Hematopoietic multipotent progenitor cell treated with erythropoietin and hydrocortisone succinate and interleukin-3 and kit ligand, for 15 days (in vitro differentiated cells): ENCODE results near the gene GABRB1.

Experiments
- DNase-seq: peaks from one replicate; pipeline ENCODE4 v3.0.0-alpha.2; 2015; ENCODE audit warnings: low spot score

Gene GABRB1

DNA sequence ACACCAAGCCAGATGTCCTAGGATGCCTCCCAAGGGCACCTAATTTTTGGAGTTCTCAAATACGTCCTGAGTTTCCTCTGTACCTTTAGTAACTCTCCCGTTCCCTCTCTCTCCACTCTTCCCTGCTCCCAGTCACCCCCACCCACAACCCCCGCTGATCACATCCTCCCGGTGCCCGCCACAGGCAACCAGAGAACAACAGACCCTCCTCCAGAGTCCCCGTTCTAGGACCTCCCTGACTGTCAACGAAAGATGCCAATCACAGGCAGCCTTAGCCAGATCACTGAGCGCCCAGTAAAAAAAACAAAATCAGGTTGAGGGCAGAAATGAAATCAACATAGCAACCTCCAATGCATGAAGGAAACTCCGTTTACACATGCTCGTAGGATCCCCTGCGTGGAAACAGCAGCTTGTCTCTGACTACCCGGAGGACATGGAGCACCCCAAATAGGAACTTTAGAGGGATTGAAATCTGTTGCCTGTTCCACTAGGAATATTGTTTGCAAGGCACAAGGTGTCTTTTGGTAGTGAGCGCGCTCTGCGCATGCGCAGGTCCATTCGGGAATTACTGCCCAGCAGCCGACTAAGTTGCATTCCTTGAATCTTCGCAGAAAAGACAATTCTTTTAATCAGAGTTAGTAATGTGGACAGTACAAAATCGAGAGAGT is at the start of gene GABRB1:
Gene GABRB1, plus strand, starts transcription at position 557 of the 668 bp plus-strand sequence.
- DNase-seq: no peak

DNA sequence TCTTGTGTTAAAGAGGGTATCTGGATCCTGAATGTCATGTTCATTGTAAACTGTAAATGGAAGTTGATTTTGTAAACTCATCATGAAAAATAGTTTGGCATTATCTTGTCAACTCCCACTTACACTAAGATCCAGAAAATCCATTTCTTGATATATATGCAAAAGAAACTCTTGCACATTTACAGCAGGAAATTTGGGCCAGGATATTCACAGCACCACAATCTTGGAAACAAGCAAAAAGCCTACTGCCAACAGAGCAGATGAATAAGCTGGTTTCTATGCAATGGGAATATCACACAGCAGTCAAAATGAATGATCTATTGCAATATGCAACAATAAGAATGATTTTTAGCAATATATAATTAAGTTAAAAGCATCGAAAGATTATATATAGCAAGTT is 46.6 kb upstream of the GABRB1 start:
- DNase-seq: no peak

DNA sequence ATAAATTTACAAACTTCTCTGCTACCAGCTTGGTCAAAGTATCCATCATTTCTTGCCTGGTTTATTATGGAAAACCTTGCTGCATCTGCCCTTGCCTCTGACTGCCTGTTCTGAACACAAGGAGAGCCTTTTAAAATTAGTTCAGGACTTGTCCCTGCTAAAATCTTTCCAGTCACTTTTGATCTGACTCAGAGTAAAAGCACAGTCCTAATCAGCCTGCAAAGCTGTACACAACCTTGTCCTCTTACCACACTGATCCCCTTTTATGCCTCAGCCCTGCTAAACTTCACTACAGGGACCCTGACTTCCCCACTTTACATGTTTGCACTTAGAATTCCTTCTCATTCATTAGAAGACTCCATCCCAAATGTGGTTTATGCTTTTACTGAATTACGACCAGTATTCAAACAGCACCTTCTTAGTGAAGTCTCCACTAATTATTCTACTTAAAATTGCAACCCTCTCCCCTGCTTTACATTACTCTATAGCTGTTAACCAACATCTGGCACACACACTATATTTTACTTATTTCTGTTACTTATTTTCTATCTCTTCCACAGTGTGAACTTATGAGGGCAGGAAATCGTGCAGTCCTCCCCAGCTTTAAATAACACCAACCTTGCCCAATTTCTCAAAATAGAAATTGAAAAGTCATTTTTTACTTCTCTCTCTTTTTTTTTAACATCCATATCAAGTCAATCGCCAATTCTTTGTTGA is 44.3 kb upstream of the GABRB1 start:
- no peak for DNase-seq

GRCh38 chr4:46992338-46992737 is 39.0 kb upstream of the GABRB1 start:
- DNase-seq: no peak

DNA sequence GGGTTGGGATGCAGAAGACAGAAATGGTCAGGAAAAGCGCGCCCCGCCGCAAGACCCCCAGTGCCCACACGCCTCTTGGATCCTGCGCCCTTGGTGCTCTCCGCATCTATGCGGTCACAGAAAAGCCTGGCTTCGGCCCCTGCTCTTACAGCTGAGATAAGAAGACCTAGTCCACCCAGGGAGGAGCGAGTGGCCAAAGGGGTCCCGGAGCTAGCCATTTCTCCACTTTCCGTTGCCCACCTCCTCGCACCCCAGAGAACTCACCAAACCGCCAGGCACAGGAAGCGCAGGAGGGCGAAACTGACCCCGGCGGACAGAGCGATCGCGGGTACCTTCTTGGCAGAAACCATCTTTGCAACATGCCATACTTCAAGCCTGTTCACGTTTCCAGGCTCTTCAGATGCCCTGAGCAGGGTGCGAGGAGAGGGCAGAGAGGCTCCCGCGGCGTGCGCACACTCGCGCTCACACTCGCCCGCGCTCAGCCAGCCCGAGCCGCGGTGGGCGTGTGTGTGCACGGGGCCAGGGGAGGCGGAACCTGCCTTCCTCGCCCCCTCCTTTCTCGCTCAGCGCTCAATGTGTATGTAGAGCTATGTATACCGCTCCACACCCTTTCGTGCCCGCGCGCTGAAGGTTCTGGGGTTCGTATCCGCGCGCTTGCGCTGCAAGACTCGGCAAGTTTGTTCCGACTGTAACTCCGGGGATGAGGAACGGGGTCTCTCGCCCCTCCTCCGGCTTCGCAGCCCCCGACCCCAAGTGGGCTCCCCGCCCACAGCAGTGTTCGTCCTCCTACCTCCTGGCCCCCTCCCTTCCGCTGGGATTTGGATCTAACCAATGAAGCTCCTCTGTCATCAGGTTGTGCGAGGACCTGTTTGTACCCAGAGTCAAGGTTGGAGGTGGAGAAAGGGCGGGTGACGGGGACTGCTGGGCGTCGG is 38.0 kb upstream of the GABRB1 start, which contains the start of gene GABRA4:
Gene GABRA4, minus strand, starts transcription at position 507 of the 932 bp plus-strand sequence. Its CDS starts 157 bp downstream, at position 350.
- DNase-seq: no peak

DNA sequence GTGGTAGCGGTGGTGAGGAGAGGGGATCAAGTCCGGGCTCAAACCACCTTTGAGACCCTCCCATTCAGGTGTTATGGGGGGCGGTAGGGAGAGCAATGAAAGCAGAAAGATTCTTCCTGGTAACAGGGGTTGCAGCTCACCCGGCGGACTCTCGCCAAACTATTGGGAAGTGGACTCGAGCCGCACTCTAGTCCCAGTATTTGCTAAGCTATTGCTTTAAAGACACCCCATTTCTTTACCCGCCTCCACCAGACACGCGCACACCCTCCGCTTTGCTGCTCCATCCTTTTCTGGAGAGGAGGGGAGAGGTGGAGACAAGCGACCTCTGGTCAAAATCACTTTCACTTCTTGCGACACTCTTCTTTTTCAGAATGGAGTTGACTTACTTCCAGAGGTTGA is 37.4 kb upstream of the GABRB1 start:
- no peak for DNase-seq

DNA sequence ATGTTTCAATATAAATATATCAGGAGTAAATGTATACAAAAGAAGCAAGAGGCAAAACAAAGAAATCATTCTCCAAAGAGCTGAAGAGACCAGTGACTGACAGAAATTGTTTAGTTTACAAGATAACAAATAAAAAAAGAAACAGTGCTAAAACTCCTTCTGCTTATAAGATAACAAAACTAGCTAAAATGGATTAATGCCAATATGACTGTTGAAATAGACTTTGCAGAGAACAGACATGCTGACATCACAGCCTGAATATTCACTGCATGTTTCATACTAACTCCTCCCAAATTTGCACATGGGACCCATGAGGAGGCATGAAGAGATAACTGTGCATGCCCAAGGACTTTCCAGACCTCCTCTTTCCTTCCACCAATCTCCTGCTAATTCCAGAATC is 31.8 kb upstream of the GABRB1 start:
- DNase-seq: no peak

DNA sequence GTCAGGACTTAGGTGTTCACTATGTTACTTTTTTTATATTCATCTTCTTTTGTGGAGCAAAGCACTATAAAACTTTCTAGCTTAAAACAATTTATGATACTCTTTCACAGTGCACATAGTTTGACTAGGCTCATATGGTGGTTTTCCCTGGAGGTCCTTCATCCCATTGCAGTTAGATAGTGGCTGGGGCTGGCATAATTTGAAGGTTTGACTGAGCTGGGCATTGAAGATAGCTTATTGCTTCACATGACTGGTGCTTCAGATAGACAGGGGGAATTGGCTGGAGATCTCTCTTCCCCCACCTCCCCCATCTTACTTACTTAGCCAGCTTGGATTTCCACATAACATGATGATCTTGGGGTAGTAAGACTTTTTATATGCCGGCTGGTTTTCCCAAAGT is 31.0 kb upstream of the GABRB1 start:
- DNase-seq: no peak

GRCh38 chr4:47002580-47002979 is 28.8 kb upstream of the GABRB1 start:
- DNase-seq: no peak

DNA sequence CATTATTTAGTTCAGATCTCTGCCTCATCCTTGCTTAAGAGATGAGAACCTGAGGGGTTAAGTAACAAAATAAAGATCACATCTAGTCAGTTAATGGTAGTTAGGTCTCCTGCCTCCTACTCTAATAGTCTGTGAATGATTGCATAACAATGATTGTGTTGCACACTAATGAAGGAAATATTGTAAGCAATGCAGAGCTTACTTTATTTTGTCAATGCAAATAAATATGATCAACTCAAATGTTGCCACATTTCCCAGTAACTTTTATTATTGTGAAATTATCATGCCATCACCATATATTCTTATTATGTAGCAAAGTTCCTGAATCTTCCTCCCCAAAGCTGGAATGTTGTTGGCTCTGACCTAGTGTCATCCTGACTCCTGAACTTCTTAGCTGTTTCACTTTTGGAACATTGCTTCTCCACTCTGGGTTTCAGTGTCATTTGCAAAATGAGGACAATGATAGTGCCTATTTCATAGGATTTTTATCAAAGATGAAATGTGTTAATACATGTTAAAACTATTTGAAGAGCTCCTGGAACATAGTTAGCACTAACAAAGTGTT is 20.9 kb upstream of the GABRB1 start:
- no peak for DNase-seq

DNA sequence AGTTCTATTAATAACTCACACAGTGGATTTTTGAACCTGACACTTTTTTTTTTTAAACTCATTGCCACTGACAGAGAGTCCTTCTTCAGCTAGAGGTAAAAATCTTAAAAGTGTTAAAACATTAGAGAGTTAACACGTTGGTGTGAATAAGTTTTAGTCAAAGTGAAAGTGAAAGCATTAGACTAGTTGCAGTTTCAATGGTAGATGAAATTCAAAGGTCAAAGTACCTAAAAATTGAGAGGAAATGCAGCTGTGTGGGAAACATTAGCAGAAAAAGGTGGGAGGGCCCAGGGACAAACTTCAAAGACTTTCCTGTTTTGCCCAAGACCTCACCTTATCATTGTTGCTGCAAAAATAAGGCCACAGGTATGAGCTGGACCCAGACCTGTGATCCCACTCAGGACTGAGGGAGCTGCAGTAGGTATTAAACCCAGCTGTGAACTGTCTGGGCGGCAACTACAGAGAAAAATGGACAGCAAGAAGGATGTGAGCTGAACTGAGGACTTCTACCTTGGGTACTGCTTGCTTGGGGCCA is 20.4 kb upstream of the GABRB1 start:
- no peak for DNase-seq

- no peak for DNase-seq
Observed at GRCh38 chr4:47012676-47013075, 18.7 kb upstream of the GABRB1 start.

- no peak for DNase-seq
Observed at GRCh38 chr4:47013373-47013772, 18.0 kb upstream of the GABRB1 start.

- no peak for DNase-seq
Observed at GRCh38 chr4:47017081-47017480, 14.3 kb upstream of the GABRB1 start.

DNA sequence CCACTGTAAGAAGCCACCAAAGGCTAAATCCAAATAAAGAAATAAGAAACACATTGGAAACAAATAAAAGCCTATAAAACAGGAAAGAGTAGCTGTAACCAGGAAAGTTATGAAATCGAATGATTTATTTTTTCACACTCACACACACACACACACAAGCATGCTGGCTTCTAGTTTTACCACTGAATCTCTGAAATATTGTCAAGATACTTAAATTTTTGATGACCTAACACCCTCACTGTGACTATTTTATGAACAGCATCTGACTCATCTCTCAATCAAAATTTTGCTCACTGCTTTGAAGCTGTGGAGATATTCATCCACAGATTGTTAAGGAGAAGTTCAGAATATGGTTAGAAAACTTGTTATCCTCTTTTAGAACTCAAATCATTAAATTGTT is 13.9 kb upstream of the GABRB1 start:
- no peak for DNase-seq

- no peak for DNase-seq
Observed at GRCh38 chr4:47031751-47032404, 511 bp downstream of the GABRB1 start.

GRCh38 chr4:47032405-47033106 is 1.2 kb downstream of the GABRB1 start:
- DNase-seq: no peak

- no peak for DNase-seq
Observed at GRCh38 chr4:47038263-47038662, 6.9 kb downstream of the GABRB1 start.

GRCh38 chr4:47040828-47041227 is 9.5 kb downstream of the GABRB1 start:
- no peak for DNase-seq

GRCh38 chr4:47043821-47044220 is 12.5 kb downstream of the GABRB1 start:
- DNase-seq: no peak

DNA sequence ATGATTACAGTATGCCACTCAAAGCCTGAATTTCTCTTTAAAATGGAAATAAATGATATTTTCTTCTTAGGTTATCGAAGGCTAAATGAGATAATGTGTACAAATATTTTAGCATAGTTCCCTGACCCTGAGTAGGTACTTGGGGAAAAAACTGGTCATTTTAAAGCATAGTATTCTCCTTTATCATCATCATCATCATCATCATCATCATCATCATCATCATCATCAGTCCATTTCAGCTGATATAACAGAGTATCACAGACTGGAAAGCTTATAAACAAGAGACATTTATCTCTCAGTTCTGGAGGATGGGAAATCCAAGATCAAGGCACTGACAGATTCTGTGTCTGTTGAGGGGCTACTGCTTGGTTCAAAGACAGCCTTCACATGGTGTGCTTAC is 13.9 kb downstream of the GABRB1 start:
- no peak for DNase-seq
